Measurements from ENCODE around the gene ELOF1.

Gene ELOF1

GRCh38 chr19:11560404-11561051 lies 1.5 kb upstream of the ELOF1 start:
- H3K36me3 ChIP-seq (ENCODE audit: control insufficient read depth, insufficient read depth, low read length), result no peaks in the 10 kb centered on the region
- H3K27ac ChIP-seq, result no peak overlapping the region
- H3K4me1 ChIP-seq, result peaks cover 16% of the 10 kb centered on the region
- H3K9me3 ChIP-seq (ENCODE audit: control insufficient read depth, low read length), result no peaks in the 10 kb centered on the region
- H2AFZ ChIP-seq, result no peak overlapping the region
- TF ChIP-seq CTCF (IDR thresholded peaks at IDR 0.05), result peak; percentile 51
- no peaks in the 10 kb centered on the region for H3K27me3 ChIP-seq (ENCODE audit: control insufficient read depth, insufficient read depth, low read length)
- peak overlapping the region; percentile 99 for H3K4me2 ChIP-seq (ENCODE audit: low read length)
- H3K9ac ChIP-seq, result no peak overlapping the region
- H3K4me3 ChIP-seq (ENCODE audit: low read depth, low read length), result no peak overlapping the region
- peaks cover 22% of the 10 kb centered on the region for H3K79me2 ChIP-seq

- Histone ChIP-seq H3K27me3 (ENCODE audit: control insufficient read depth, insufficient read depth, low read length) (no peaks in the 10 kb centered on the region), H2AFZ (no peak overlapping the region), H3K4me3 (ENCODE audit: low read depth, low read length) (no peak overlapping the region), H3K27ac (no peak overlapping the region), H3K4me2 (ENCODE audit: low read length) (no peak overlapping the region), H3K36me3 (ENCODE audit: control insufficient read depth, insufficient read depth, low read length) (no peaks in the 10 kb centered on the region), H3K79me2 (peaks cover 22% of the 10 kb centered on the region), H3K4me1 (peaks cover 16% of the 10 kb centered on the region), H3K9ac (no peak overlapping the region), H3K9me3 (ENCODE audit: control insufficient read depth, low read length) (no peaks in the 10 kb centered on the region)
- no peak for TF ChIP-seq CTCF (IDR thresholded peaks at IDR 0.05)
These were observed 2.2 kb downstream of the ELOF1 start for GRCh38 chr19:11556634-11557420.

- H3K9ac ChIP-seq, result no peak overlapping the region
- no peak overlapping the region for H2AFZ ChIP-seq
- no peak overlapping the region for H3K4me3 ChIP-seq (ENCODE audit: low read depth, low read length)
- H3K4me2 ChIP-seq (ENCODE audit: low read length), result no peak overlapping the region
- H3K79me2 ChIP-seq, result peaks cover 21% of the 10 kb centered on the region
- no peaks in the 10 kb centered on the region for H3K36me3 ChIP-seq (ENCODE audit: control insufficient read depth, insufficient read depth, low read length)
- H3K4me1 ChIP-seq, result peaks cover 14% of the 10 kb centered on the region
- no peaks in the 10 kb centered on the region for H3K27me3 ChIP-seq (ENCODE audit: control insufficient read depth, insufficient read depth, low read length)
- H3K27ac ChIP-seq, result no peak overlapping the region
- no peak for TF ChIP-seq CTCF (IDR thresholded peaks at IDR 0.05)
- no peaks in the 10 kb centered on the region for H3K9me3 ChIP-seq (ENCODE audit: control insufficient read depth, low read length)
These were observed 3.8 kb downstream of the ELOF1 start for GRCh38 chr19:11555246-11555645.

GRCh38 chr19:11554160-11554559 lies 4.9 kb downstream of the ELOF1 start:
- no peak for TF ChIP-seq CTCF (IDR thresholded peaks at IDR 0.05)
- Histone ChIP-seq H3K4me2 (ENCODE audit: low read length) (no peak overlapping the region), H3K79me2 (peaks cover 18% of the 10 kb centered on the region), H3K36me3 (ENCODE audit: control insufficient read depth, insufficient read depth, low read length) (no peaks in the 10 kb centered on the region), H2AFZ (no peak overlapping the region), H3K27me3 (ENCODE audit: control insufficient read depth, insufficient read depth, low read length) (no peaks in the 10 kb centered on the region), H3K27ac (no peak overlapping the region), H3K4me3 (ENCODE audit: low read depth, low read length) (no peak overlapping the region), H3K4me1 (peaks cover 10% of the 10 kb centered on the region), H3K9me3 (ENCODE audit: control insufficient read depth, low read length) (no peaks in the 10 kb centered on the region), H3K9ac (no peak overlapping the region)
